CD4-positive, alpha-beta T cell treated with Interleukin-17A for 4 hours (primary cell): ENCODE measurements around the gene RC3H2.

Experiments used
- DNase-seq: peaks from one replicate; pipeline ENCODE4 v3.0.0-alpha.2; 2020; ENCODE audit warnings: mixed read lengths

The RC3H2 gene, protein sequence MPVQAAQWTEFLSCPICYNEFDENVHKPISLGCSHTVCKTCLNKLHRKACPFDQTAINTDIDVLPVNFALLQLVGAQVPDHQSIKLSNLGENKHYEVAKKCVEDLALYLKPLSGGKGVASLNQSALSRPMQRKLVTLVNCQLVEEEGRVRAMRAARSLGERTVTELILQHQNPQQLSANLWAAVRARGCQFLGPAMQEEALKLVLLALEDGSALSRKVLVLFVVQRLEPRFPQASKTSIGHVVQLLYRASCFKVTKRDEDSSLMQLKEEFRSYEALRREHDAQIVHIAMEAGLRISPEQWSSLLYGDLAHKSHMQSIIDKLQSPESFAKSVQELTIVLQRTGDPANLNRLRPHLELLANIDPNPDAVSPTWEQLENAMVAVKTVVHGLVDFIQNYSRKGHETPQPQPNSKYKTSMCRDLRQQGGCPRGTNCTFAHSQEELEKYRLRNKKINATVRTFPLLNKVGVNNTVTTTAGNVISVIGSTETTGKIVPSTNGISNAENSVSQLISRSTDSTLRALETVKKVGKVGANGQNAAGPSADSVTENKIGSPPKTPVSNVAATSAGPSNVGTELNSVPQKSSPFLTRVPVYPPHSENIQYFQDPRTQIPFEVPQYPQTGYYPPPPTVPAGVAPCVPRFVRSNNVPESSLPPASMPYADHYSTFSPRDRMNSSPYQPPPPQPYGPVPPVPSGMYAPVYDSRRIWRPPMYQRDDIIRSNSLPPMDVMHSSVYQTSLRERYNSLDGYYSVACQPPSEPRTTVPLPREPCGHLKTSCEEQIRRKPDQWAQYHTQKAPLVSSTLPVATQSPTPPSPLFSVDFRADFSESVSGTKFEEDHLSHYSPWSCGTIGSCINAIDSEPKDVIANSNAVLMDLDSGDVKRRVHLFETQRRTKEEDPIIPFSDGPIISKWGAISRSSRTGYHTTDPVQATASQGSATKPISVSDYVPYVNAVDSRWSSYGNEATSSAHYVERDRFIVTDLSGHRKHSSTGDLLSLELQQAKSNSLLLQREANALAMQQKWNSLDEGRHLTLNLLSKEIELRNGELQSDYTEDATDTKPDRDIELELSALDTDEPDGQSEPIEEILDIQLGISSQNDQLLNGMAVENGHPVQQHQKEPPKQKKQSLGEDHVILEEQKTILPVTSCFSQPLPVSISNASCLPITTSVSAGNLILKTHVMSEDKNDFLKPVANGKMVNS

DNA sequence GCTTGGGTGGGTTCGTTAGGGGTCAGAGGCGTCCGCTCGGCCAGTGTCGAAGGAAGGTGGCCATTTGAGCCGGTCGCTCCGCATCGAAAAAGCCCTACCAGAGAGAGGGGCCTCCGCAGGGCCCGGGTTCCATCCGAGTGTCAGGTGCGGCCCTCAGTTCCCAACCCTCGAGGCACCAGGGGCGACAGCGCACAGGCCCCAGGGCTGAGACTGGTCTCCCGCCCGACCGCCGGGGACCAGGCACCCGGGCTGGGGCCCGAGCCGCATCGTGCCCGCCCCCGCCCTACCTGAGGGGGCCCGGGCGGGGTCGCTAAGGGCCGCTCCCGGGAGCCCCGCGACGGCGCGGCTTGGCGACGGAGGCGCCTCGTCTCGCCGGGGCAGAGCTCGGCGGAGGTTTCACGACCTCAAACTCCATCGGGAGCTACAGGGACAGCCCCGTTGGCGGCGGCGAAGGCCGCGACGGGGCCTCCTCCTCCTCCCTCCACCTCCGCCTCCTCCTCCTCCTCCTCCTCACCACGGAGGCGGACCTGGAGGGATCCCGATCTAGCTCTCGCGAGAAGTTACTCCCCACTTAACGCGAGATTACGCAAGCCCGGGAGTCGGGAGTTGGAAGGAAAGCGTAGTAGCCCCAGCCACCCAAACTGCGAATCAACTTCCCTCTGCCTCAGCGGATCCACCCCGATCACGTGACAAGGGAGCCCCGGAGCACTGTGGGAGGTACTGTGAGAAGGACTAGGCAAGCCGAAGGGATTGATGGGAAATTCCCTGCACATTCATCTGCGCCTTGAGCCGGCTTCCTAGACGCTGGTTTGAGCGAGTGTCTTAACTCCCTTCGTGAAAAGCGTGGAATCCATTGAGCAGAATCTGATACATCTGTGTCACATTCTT, at the start of gene RC3H2:
TSS of gene RC3H2 (minus strand) at position 537 of the 888 bp plus-strand sequence. CDS start 7,850 bp downstream, outside the sequence.
- peak; percentile 95 for DNase-seq

DNA sequence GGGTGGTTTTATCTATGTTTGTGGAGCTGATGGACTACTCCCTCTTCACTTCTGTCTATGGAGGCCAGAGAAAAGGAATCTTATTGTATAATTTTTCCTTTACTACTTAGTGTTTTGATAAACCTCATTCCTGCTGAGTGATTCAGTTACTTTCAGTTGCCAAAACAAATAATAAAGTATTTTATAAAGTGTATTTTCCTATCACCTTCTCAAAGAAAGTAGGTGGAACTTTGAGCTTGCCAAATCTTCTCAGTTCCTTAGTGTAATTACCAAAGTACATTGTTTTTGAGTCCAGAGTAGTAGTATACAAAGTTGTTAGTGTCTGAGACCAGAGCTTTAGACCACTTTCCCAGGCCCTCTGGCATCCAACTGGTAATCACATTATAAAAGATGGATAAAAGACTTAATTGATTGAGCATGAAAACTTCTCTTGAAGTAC, 49.1 kb upstream of the RC3H2 start:
- DNase-seq, result no peak

DNA sequence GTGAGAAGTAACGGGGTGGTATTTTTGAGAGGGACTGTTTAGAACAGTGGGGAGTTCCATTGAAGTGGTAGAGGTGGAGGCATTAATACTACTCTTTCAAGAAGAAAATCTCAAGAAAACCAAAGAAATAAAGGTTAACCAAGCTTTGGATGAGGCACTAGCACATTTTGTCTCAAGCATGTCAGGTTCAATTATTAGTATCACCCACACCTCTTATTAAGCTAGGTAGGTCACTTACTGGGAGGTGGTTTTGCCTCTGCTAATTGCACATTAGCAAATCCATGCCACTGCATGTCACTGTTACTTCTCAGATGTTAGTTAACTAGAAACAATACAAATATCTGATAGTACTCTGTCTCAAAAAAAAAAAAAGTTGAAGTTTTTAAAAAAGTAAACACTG, 45.9 kb upstream of the RC3H2 start:
- DNase-seq, result no peak

DNA sequence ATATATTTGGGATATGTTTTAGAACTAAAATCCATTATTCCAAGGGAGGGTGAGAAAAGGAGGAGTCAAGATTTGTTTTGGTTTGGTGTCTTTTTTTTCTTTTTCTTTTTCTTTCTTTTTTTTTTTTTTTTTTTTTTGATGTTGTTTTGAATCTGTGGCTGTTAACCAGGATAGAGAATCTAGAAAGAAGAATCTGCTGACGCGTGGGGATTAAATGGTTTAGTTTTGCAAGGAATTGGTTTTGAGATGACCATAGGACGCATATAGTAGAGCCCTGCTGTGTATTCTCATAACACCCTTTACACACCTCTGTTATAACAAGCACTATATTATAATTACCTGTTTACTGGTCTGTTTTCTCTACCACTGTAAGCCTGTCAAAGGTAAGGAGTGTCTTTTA, 45.1 kb upstream of the RC3H2 start:
- DNase-seq, result no peak

DNA sequence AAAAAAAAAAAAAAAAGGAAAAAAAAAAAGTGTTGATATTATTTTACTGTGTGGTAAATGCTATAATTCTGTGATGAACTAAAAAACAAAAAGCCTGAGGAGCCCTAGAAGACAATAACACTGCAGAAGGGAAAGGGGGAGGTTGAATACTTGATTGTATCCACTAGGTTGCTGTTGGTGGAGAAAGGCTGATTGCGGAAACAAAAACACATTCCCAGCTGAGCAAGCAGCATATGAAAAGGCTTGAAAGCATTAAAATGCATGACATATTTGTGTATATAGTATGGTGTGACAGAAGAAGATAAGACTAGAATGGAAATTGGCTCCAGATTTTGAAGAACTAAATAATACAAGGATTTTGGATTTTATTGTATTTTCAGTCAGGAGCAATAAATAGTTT, 44.5 kb upstream of the RC3H2 start:
- no peak for DNase-seq

DNA sequence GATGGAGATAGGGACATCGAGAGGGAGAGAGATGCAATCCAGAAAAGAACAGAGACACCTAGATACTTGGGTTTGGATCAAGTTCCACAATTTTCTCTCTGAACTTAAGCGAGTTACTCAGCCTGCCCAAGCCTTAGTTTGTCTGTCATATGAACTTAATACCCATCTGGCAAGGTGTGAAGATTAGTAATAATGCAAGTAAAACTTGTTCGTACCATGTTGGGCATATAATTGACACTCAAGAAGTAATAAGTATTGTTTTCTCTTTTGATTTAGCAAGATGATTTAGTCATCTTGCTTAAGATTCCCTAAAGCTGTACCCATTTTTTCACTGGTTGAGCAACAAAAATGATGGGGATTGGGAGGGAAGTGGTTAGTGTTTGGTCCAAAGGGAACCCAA, 43.2 kb upstream of the RC3H2 start:
- DNase-seq, result no peak

DNA sequence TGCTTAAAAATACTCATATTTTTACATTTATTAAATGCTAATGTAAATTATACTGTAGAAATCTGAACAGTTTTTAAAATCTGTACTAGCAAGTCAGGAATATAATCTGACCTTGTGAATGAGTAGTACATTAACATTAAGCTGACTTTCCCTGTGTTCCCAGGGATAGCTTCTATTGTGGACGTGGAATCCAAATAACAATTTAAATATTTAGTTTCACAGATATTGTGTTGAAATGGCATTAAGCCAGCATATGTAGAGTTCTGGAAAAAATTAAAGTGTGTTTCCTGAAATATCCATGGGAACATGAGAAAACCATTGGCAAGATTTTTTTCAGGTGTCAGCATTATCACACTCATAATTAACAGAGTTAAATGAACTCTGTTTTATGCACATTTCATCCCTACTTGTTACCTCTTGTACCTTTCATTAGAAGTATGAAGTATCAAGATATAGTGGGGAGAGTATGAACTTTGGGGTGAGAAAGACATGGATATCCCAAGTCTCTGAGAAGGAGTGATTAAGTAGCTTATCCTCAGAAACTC, 41.4 kb upstream of the RC3H2 start:
- DNase-seq, result no peak

DNA sequence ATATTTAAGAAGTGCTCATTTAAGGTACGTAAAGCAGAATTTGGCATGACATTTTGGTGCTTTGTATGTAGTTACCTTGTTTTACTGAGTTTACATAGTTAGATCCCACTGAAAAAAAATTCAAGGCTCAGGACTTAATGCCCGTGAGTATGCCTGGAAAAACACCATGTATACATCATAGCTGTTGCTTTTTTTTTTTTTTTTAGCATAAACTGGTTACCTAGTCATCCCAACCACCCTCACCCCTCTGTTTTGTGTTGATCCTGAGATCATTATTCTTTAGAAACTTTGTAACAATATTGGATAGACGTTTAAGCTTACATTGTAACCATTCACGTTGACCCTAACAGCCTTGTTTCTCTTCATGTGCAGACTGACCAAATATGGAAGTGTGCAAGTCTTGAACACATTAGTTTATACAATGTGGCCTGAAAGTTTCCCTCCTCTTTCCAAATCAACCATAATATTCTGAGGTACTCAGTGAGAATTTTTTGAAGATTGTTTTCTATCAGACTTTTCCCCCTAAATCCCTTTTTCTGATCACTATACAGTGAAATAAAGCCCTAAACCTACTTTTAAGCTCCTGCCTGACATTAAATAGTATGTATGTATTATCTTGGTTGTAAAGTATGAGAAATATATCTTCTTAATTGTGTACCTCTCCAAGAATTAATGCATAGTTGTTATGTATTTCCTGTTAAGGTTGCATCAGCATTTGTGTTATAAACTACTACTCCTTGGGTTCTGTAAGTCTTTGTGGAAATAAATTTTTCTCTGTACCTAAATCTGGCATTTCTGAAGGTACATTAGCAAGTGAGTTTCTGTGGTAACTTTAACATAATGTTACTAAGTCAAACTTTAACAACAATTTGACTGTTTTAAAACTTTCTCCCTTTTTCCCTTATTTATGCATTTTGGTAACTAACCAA, 40.1 kb upstream of the RC3H2 start:
- no peak for DNase-seq

DNA sequence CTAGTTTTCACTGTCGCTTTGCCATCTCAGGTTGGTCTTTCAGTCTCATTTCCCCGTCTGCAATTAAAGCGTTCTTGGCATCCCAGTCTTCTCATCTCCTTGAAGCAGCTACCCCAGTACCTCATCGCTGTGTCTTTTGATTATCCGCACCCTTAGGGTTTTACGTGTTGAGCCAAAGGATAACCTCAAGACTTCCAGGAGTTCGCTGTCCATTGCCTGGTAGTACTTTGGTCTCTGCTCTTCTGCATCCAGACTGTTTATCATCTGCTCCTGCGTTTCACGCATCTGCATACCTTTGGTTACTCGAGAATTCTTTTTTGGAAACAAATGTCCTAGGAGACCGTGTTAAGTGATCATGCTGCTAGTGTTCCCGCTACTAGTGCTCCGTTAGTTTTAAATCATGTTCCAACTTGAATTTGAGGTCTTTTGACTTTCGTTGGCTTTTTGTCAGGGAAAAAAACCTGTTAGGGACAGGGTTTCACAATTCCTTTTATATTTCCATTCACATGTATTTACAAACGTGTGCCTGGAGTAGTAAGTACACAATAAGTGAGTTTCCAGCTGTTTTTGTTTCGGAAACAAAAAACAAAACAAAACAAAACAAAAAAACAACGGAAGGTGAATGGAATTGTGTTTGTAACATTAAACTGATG, 36.5 kb upstream of the RC3H2 start:
- DNase-seq, result no peak

DNA sequence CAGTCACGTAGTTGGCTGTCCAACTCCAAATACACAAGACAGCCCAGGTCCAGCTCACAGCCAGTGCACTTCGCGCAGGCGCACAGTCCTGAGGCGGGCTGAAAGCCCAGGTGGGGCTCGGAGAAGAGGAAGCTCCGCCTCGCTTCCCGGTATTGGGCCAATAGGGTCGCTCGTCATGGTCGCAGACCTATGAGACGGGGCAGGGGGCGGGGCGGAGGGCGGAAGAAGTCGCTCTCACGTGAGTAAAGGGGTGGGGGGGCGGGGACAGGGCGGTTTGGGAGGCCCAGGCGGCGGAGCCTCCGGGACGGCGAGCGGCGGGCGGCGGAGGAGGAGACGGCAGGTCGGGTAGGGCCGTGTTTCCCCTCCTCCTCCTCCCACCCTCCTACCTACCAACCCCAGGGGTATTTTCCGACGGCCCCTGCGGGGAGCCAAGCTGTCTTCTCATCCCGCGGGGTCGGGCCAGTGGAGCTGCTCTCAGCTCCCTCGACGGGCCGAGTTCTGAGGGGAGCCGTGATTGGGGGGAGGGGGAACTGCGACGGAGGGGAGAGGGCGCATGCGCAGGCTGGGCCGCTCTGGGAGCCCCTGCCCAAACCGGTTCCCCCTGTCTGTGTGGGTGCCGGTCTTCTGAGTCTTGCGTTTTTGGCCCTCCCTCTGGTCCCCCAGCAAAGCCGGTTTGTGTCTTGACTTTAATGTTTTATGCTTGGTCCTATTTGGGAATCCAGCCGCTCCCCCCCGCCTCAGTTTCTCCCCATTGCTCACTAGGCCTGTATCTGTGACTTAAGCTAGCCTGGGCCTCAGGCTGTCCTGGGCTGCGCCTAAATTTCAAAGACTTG, 35.8 kb upstream of the RC3H2 start, which contains the start of gene RABGAP1:
TSS of gene RABGAP1 (plus strand) at position 272 of the 833 bp plus-strand sequence. CDS start 16,040 bp downstream, outside the sequence.
- peak; percentile 99 for DNase-seq

DNA sequence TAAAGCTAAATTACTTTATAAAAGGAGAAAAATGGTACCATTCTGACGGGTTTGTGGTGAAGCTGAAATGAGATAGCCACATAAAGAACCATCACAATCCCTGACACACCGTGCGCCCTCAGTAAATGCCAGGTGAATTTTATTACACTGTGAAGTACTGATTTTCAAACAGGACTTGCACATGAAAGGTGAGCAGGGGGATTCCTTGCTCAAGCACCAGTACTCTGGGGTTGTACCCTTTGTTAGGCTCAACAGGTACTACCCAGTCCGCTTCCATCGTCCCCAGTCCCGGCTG, 35.2 kb upstream of the RC3H2 start:
- DNase-seq, result no peak

DNA sequence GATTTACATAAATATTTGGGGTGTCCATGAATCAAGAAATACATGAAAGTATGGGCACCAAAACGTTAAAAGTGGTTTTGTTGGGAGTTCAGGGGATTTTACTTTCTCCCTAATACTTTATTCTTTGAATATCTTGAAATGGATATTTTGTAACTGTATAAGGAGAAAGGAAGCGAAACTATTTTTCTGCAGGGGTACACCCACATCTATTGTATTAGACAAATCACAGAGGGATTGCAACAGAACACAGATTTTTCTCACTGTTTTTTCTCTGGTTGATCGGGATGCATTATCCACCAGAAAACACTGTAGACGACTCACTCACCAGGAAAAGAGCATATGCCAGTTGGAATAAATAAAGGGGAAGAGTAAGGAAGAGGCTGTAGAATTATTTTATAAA, 34.4 kb upstream of the RC3H2 start:
- no peak for DNase-seq

DNA sequence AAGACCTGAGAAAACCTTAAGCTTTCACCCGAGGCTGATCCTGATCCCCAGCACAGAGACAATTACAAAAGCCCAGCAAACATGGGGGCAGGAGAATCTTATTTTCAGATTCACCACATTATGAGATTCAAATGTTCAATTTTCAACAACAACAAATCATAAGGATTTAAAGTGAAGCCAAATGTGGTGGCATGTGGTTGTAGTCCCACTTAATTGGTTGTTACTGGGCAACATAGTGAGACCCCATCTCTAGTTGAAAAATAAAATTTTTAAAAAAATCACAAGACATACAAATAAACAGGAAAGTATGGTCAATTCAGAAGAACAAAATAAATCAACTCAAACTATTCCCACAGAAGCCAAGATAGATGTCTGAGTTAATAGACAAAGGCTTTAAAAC, 31.7 kb upstream of the RC3H2 start:
- no peak for DNase-seq

DNA sequence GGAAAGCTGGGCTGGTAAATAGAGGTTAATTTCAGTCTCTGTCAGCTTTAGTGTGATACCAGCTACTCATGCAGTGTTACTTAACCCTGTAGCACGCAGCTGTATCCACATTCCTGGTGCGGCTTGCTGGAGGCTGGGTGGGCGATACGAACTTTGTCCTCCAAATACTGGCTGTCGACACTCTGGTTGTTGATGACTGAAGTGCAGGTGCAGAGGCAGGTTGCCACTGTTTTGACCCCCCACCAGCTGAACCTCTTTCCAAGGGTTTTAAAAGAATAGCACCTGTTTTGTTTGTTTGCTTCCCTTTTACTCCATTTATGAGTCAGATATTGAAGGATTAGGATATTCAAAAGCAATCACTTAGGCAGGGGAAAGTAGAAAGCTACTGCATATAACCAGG, 31.3 kb upstream of the RC3H2 start:
- DNase-seq, result no peak

DNA sequence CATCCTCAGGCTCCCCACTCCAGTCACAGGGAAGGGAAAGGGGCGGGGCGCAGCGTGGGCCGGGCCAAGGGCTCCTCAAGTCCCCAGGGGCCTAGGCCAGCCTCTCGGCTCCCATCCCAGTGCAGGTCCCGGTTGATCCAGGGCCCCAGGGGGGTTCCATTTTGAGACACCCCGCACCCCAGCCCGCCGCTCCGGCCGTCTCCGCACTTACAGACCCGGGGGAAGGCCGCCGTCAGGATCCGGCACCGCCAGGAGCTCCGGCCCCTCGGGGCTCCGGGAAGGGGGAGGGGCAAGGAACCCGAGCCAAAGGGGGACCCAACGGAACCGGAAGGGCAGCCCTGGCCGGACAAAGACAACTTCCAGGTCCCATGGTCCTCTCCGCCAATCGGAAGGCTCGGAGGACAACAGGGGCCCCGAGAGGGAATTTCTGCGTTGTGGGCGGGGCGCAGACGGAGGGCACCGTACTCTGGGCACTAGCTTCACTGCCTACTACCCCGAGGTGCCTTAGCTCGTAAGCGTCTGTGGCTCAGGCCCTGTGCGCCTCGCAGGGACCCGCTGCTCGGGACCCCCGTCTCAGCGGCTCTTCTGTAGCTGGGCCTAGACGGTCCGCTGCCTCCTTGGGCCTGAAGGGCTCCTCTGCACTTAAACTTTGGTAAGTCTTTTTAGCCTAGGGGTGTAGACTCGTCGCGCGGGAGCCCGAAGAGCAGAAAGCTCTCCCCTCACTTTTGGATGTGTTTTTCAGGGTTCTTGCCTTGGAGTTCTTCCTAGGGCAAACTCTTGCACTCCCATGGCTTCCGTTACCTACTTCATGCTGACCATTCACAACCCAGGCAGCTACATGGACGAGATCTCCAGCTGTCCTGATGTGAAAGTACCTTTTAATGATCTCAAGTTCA, 26.3 kb upstream of the RC3H2 start, which contains the start of gene ZBTB26:
TSS of gene ZBTB26 (minus strand) at position 287 of the 896 bp plus-strand sequence. CDS start 11,578 bp downstream, outside the sequence.
- peak; percentile 90 for DNase-seq

DNA sequence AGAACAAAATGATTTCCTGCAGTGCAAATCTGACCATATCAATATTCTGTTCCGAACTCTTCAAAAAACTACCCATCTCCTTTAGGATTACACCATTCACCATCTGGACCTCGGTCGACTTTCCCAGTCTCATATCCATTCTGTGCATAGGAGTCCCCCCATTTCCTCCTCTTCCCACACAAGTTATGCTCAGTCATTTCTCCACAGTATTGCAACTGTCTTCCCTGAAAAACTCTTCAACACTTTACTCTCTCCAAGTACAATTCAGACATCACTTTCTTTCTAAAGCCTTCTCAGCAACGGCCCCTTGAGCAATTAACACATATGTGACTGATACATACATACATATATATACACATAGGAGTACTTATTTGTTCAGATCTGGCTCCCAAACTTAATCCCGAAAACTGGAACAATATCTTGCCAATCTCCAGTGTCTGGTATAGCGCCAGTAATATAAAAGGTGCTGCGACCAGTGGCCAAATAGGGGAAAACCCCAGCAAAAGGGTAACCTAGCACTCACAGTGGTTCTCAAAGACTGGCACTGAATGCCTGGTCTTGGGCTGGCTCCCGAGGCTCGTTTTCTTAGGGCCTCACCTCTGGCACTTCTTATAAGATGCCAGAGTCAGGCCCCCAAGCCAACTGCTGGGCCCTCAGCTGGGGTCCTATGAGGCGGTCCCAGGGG, 25.5 kb upstream of the RC3H2 start:
- DNase-seq, result no peak

DNA sequence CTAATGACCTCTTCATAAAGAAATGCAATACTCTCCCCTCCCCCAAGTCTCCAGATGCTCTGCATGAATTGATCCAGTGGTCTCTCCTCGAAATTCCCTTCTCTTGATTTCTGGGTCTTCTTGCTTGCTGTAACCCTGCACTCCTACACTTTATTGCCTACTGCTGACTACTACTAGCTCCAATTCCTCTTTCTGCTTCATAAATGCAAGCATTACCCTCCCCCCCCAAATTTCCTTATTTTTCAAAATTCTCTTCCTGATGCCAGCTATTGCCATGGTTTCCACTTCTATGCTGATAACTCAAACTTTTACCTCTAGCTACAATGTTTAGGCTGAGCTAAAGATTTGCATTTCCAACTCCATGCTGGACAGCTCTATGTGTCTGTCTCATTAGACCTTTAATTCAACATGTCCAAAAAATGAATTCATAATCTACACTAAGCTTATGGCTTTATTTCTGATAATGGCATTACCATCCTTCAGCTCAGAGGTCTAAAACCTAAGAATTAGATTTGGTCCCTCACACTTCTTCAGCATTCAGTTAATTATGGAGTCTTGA, 24.7 kb upstream of the RC3H2 start:
- DNase-seq, result no peak
